Measurements from ENCODE around the gene HCFC1R1. TPM values are rescaled to one million over a fixed set of nuclear protein-coding genes. Genes with fewer than 3 reads are reported as not detected.

HCFC1R1 gene
- total RNA-seq, 3 donors from 2014 or later (not counting 1 experiment from before 2014, with no cell fraction given) = 15.4 to 21.8 (median 16.0) TPM

DNA sequence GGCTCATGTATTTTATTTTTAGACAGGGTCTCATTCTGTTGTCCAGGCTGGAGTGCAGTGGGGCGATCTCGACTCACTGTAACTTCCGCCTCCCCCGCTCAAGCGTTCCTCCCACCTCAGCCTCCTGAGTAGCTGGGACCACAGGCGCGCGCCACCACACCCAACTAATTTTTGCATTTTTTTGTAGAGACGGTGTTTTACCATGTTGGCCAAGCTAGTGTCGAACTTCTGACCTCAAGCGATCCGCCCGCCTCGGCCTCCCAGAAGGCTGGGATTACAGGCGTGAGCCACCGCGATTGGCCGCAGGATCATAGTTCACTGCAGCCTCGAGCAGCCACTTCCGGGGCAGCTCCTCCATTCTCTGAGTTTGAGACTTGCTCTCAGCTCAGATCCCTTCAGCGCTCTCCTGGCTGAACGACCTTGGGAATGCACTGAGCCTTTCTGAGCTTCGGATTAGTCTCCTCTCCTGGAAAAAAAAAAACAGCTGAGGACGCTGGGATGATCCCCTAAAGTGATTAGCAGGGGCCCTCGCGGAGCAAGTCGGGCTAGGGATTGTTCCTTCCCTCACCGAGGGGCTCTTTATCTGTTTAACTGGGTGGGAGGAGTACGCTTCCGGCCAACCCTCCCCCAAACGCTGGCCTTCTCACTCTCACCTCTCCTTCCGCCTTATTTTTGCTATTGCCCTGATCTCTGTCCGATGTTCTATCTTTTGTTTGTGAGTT is 42.4 kb downstream of the HCFC1R1 start:
- Histone ChIP-seq H3K27ac (ENCODE audit: low read length) (no peak overlapping the region), H3K4me1 (ENCODE audit: control insufficient read depth, insufficient read depth, low read length) (peaks cover 27% of the 10 kb centered on the region), H3K36me3 (ENCODE audit: control insufficient read depth, insufficient read depth, low read length) (no peaks in the 10 kb centered on the region), H3K4me3 (ENCODE audit: low read length) (peak overlapping the region; percentile 97), H3K9me3 (ENCODE audit: control insufficient read depth, insufficient read depth, low read length) (no peaks in the 10 kb centered on the region), H3K27me3 (ENCODE audit: control insufficient read depth, insufficient read depth, low read length) (no peaks in the 10 kb centered on the region)
- no peak for DNase-seq
- Mint-ChIP-seq H3K27ac (peak overlapping the region; percentile 62 to 73), H3K4me1 (peaks cover 0 to 11% of the 10 kb centered on the region in 2 donors), H3K4me3 (peak overlapping the region; percentile 86), H3K36me3 (no peaks in the 10 kb centered on the region), H3K9me3 (no peaks in the 10 kb centered on the region), H3K27me3 (ENCODE audit: low read depth in 2 of 2) (no peaks in the 10 kb centered on the region)
- 84% methylated on average over 31 of the region's 33 CpGs for WGBS (ENCODE audit: insufficient coverage)
- intact Hi-C loops (cut with micrococcal nuclease) = no loop called here
- TF ChIP-seq, protein P1, sequence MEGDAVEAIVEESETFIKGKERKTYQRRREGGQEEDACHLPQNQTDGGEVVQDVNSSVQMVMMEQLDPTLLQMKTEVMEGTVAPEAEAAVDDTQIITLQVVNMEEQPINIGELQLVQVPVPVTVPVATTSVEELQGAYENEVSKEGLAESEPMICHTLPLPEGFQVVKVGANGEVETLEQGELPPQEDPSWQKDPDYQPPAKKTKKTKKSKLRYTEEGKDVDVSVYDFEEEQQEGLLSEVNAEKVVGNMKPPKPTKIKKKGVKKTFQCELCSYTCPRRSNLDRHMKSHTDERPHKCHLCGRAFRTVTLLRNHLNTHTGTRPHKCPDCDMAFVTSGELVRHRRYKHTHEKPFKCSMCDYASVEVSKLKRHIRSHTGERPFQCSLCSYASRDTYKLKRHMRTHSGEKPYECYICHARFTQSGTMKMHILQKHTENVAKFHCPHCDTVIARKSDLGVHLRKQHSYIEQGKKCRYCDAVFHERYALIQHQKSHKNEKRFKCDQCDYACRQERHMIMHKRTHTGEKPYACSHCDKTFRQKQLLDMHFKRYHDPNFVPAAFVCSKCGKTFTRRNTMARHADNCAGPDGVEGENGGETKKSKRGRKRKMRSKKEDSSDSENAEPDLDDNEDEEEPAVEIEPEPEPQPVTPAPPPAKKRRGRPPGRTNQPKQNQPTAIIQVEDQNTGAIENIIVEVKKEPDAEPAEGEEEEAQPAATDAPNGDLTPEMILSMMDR (IDR thresholded peaks at IDR 0.05) = no peak
- no peak for ATAC-seq

DNA sequence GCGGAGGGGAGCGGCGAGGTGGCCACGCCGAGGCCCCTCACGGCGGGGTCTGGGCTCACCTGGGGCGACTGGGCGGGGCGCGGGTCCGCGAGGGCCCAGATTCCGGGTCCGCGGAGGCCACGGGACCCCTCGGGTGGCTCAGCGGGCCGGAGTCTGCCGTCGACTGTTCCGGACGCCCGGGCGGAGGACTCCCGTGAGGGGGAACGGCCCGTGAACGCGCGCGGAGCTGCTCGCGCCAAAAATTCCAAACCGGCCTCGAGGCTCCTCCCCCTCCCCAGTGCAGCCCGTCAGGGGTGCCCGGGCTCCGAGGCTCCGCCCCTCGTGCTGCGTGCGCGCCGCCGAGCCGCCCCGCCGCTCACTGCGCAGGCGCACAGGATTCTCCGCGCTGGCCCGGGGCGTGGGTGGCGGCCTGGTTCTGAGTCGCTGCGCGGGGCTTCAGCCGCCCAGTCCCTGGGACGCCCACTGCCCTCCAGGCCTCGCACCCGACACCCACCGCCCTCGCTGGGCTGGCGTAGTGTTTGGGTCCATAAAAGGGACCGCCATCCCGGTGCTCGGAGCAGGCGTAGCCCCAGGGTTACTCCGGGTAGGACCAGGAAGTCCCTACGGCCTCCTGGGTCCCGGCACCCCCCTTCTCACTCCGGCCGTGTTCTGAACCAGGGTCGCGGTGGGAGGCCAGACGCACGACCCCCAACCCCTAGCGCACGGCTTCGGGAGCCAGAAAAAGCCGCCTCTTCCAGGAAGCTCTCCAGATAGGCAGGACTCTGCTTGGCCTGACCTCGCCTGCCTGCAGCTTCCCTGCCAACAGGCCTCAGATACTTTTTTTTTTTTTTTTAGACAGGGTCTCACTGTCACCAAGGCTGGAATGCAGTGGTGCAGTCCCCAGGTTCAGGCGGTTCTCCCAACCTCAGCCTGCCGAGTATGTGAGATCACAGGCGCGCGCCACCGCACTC is 43.2 kb downstream of the HCFC1R1 start, which contains the start of gene PKMYT1:
TSS of gene PKMYT1 (minus strand) at position 220 of the 950 bp plus-strand sequence. CDS start 789 bp downstream, outside the sequence.
- Mint-ChIP-seq H3K27ac (peak within 1 kb of the TSS; percentile 62 to 73), H3K36me3 (no peaks in the 10 kb centered on the region), H3K4me1 (peaks cover 0 to 11% of the 10 kb centered on the region in 2 donors), H3K27me3 (ENCODE audit: low read depth in 2 of 2) (no peaks in the 10 kb centered on the region), H3K4me3 (peak within 1 kb of the TSS; percentile 86), H3K9me3 (no peaks in the 10 kb centered on the region)
- Histone ChIP-seq H3K9me3 (ENCODE audit: control insufficient read depth, insufficient read depth, low read length) (no peaks in the 10 kb centered on the region), H3K27me3 (ENCODE audit: control insufficient read depth, insufficient read depth, low read length) (no peaks in the 10 kb centered on the region), H3K27ac (ENCODE audit: low read length) (peak within 1 kb of the TSS; percentile 87), H3K4me1 (ENCODE audit: control insufficient read depth, insufficient read depth, low read length) (peaks cover 27% of the 10 kb centered on the region), H3K4me3 (ENCODE audit: low read length) (peak within 1 kb of the TSS; percentile 97), H3K36me3 (ENCODE audit: control insufficient read depth, insufficient read depth, low read length) (no peaks in the 10 kb centered on the region)
- intact Hi-C loops (cut with micrococcal nuclease) = no loop called here
- TF ChIP-seq, protein P1 (IDR thresholded peaks at IDR 0.05) = no peak
- 6% methylated on average over 91 of the region's 91 CpGs for WGBS (ENCODE audit: insufficient coverage)
- DNase-seq (peak; percentile 97), ATAC-seq (peak; percentile 94 to 96 (median 95))

DNA sequence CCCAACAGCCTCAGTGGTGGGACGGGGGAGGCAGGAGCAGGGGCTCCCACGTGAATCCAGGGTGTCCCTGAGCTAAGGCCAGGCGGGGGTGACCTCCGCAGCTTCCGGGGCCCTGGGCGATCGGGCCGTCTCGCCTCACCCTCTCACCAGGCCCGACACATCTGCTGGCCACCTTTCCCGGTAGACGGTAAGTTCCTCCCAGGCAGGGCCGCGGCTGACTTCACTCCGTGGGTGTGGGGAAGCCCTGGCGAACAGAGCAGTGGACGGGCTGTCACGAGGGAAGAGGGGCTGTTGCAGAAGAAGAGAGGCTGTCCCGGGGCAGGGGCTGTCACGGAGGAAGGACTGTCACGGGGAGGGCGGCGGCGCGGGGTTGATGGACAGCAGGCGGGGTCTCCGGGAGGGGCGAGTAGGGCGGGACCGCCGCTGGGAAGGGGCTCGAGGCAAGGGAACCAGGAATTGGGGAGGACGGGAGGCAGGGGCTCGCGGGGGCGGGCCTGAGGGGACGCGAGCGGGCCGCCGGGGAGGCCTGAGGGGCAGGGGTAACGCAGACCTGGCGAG is 44.0 kb downstream of the HCFC1R1 start:
- TF ChIP-seq, protein P1 (IDR thresholded peaks at IDR 0.05) = no peak
- no peak overlapping the region for H3K27ac Mint-ChIP-seq
- 10% methylated on average over 43 of the region's 43 CpGs for WGBS (ENCODE audit: insufficient coverage)
- peaks cover 0 to 11% of the 10 kb centered on the region in 2 donors for H3K4me1 Mint-ChIP-seq
- H3K9me3 Mint-ChIP-seq = no peaks in the 10 kb centered on the region
- intact Hi-C loops (cut with micrococcal nuclease) = no loop called here
- no peaks in the 10 kb centered on the region for H3K27me3 Mint-ChIP-seq (ENCODE audit: low read depth in 2 of 2)
- Histone ChIP-seq H3K27me3 (ENCODE audit: control insufficient read depth, insufficient read depth, low read length) (no peaks in the 10 kb centered on the region), H3K27ac (ENCODE audit: low read length) (no peak overlapping the region), H3K4me3 (ENCODE audit: low read length) (peak overlapping the region; percentile 28), H3K9me3 (ENCODE audit: control insufficient read depth, insufficient read depth, low read length) (no peaks in the 10 kb centered on the region), H3K4me1 (ENCODE audit: control insufficient read depth, insufficient read depth, low read length) (peaks cover 27% of the 10 kb centered on the region), H3K36me3 (ENCODE audit: control insufficient read depth, insufficient read depth, low read length) (no peaks in the 10 kb centered on the region)
- peak in 1 of 2 donors; percentile 21 for DNase-seq
- peak overlapping the region; percentile 9 for H3K4me3 Mint-ChIP-seq
- no peak for ATAC-seq
- no peaks in the 10 kb centered on the region for H3K36me3 Mint-ChIP-seq

Measured in natural killer cell (primary cell).